ENCODE results near the gene PTGER3. TPM values are rescaled to one million over a fixed set of nuclear protein-coding genes. Genes with fewer than 3 reads are reported as not detected.

Gene PTGER3
- total and polyA plus RNA-seq, 2 experiments from 2014 or later: 2.6 to 4.4 TPM

DNA sequence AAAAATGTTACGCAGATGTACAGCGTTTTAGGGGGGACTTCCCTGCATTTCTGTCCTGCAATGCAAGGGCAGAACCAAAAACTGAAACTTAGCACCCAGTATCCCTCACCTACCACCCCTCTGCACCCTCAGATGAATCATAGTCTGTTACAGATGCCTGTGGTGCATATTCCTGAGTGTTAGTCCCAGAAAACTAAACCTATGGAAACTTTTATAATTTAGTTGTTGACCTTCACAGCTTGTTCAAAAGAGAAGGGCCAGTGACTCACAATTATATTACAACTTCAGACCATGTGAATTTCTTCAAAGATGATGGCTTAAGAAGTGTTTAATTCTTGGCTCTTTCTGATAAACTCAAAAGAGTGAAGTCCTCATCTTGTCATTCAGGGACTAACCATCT is 5.8 kb downstream of the PTGER3 start:
- TF ChIP-seq, protein P1, sequence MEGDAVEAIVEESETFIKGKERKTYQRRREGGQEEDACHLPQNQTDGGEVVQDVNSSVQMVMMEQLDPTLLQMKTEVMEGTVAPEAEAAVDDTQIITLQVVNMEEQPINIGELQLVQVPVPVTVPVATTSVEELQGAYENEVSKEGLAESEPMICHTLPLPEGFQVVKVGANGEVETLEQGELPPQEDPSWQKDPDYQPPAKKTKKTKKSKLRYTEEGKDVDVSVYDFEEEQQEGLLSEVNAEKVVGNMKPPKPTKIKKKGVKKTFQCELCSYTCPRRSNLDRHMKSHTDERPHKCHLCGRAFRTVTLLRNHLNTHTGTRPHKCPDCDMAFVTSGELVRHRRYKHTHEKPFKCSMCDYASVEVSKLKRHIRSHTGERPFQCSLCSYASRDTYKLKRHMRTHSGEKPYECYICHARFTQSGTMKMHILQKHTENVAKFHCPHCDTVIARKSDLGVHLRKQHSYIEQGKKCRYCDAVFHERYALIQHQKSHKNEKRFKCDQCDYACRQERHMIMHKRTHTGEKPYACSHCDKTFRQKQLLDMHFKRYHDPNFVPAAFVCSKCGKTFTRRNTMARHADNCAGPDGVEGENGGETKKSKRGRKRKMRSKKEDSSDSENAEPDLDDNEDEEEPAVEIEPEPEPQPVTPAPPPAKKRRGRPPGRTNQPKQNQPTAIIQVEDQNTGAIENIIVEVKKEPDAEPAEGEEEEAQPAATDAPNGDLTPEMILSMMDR (IDR thresholded peaks at IDR 0.05; ENCODE audit: low read depth, low read length): no peak
- no peaks in the 10 kb centered on the region for H3K9me3 ChIP-seq (ENCODE audit: low read depth)
- H3K27ac ChIP-seq: no peak overlapping the region
- no peaks in the 10 kb centered on the region for H3K36me3 ChIP-seq
- H3K4me1 ChIP-seq (ENCODE audit: low read depth): no peaks in the 10 kb centered on the region
- no peak for DNase-seq (ENCODE audit: low read depth in 1 of 2, low spot score in 1 of 2)
- no peak overlapping the region for H3K4me3 ChIP-seq
- H3K27me3 ChIP-seq: peaks cover 21% of the 10 kb centered on the region

DNA sequence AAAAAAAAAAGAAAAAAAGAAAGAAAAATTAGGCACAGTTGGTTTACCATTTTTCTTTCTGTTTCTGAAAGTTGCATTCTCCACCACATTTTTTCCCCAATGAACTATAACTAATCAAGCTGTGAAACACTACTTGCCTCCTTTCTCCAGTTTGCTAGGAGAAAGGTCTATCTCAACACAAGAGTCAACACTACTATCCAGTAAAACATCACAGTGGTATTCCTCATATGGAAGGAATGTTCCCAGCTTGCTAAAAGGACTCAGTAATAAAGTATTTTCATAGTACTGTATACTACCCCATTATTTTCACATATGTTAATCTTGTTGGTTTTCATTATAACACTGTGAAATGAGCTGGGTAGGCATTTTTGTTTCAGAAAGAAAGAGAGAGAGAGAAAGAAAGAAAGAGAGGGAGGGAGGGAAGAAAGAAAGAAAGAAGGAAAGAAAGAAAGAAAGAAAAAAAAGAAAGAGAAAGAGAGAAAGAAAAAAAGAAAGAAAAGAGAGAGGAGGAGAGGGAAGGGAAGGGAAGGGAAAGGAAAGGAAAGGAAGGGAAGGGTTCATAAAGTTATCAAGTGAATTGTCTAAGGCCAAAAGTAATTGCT is 7.9 kb downstream of the PTGER3 start:
- Histone ChIP-seq H3K27ac (no peak overlapping the region), H3K4me1 (ENCODE audit: low read depth) (no peaks in the 10 kb centered on the region), H3K27me3 (peaks cover 16% of the 10 kb centered on the region), H3K9me3 (ENCODE audit: low read depth) (no peaks in the 10 kb centered on the region), H3K36me3 (no peaks in the 10 kb centered on the region), H3K4me3 (no peak overlapping the region)
- no peak for DNase-seq (ENCODE audit: low read depth in 1 of 2, low spot score in 1 of 2)
- TF ChIP-seq, protein P1 (IDR thresholded peaks at IDR 0.05; ENCODE audit: low read depth, low read length): no peak

DNA sequence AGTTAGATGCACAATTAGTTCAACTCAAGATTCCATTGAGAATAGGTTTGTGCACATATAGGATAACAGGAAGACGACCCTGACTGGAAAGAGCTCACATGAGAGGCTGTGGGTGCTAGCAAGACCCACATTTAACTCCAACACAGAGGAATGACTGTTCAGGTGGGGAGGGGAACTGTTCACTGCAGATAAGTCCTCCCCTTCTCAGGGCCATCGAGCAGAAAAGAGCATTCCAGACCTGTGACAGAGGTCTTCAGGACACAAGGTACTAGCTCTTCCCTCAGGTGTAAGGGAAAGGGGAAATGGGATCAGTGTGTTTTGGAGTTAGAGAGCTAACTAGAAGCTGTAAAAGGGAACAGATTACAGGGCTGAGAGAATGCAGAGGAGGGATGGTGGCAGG is 8.7 kb downstream of the PTGER3 start:
- Histone ChIP-seq H3K4me3 (no peak overlapping the region), H3K9me3 (ENCODE audit: low read depth) (no peaks in the 10 kb centered on the region), H3K27me3 (peaks cover 16% of the 10 kb centered on the region), H3K27ac (no peak overlapping the region), H3K4me1 (ENCODE audit: low read depth) (no peaks in the 10 kb centered on the region), H3K36me3 (no peaks in the 10 kb centered on the region)
- TF ChIP-seq, protein P1 (IDR thresholded peaks at IDR 0.05; ENCODE audit: low read depth, low read length): no peak
- no peak for DNase-seq (ENCODE audit: low read depth in 1 of 2, low spot score in 1 of 2)

DNA sequence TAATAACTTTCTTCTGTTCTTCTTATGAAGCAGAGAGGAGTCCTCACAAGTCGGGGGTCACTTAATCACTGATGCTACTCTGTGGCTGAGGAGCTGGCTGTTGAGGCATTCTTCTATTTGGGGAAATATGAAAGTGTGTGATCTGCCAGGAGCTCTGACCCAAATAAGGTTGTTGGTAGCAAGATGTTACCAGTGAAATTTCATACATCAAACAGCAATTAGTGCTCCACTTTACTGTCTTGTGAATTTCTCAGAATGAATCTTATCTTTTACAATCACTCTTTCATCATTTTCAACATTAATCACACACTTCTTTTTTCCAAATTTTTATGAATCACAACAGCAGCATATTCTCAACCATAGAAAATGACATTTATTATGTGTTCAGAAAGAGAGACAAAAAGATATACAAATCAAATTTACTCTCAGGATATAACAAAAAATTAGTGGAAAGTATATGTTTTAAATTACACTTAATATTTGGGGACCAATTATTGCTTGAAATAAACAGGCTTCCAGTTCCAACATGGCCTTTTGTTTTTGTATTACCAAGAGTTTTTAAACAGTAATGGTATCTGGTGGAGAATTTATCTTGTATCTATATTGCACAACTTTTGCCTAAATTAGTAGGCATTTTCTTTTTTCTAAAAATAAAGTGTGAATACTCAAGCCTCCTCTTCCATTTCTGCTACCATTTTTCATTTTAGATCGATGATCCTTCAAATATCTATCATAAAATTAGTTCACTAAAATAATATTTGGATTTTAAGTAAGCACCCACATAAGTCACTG is 9.6 kb downstream of the PTGER3 start:
- peaks cover 16% of the 10 kb centered on the region for H3K27me3 ChIP-seq
- no peaks in the 10 kb centered on the region for H3K9me3 ChIP-seq (ENCODE audit: low read depth)
- H3K4me3 ChIP-seq: no peak overlapping the region
- no peaks in the 10 kb centered on the region for H3K36me3 ChIP-seq
- no peaks in the 10 kb centered on the region for H3K4me1 ChIP-seq (ENCODE audit: low read depth)
- TF ChIP-seq, protein P1 (IDR thresholded peaks at IDR 0.05; ENCODE audit: low read depth, low read length): no peak
- DNase-seq (ENCODE audit: low read depth in 1 of 2, low spot score in 1 of 2): no peak
- no peak overlapping the region for H3K27ac ChIP-seq

DNA sequence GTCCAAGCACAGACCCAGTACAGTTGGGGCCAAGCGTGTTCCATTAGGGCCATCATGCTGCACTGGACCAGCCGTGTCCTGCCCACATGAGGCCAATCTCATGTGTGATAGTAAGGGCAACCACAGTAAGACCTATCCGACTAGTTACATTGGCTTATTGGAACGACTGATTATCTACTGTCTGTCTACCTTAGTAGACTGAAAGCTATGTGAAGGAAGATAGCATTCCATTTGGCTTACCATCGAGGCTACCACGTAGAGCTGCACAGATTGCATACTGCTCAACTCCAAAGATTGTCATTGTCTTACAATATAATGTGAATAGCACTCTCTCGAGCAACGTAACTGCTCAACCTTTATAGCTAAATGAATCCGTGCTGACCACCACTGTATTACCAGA is 10.6 kb downstream of the PTGER3 start:
- H3K4me1 ChIP-seq (ENCODE audit: low read depth): no peaks in the 10 kb centered on the region
- H3K9me3 ChIP-seq (ENCODE audit: low read depth): no peaks in the 10 kb centered on the region
- H3K27me3 ChIP-seq: peaks cover 7% of the 10 kb centered on the region
- no peak for DNase-seq (ENCODE audit: low read depth in 1 of 2, low spot score in 1 of 2)
- TF ChIP-seq, protein P1 (IDR thresholded peaks at IDR 0.05; ENCODE audit: low read depth, low read length): no peak
- H3K36me3 ChIP-seq: no peaks in the 10 kb centered on the region
- no peak overlapping the region for H3K27ac ChIP-seq
- H3K4me3 ChIP-seq: no peak overlapping the region

Data from cardiac muscle cell (in vitro differentiated cells and primary cell).